SK-N-DZ (cell line): Measurements from ENCODE around the gene TMEM200A.

Experiments
- DNase-seq: peaks from one replicate; pipeline ENCODE4 v3.0.0-alpha.2; 2015; ENCODE audit warnings: low spot score

Gene TMEM200A

GRCh38 chr6:130485870-130486269 lies 120.1 kb downstream of the TMEM200A start:
- no peak for DNase-seq

GRCh38 chr6:130486417-130486816 lies 120.6 kb downstream of the TMEM200A start:
- no peak for DNase-seq

- no peak for DNase-seq
These were observed 123.7 kb downstream of the TMEM200A start for GRCh38 chr6:130489514-130489913.
